Stimulated activated CD4-positive, alpha-beta T cell treated with anti-CD3 and anti-CD28 coated beads, Interleukin-4, amount 100 ng/mL, for 1 hour (primary cell): Measurements from ENCODE around the gene TMEM164.

Experiments used
- DNase-seq: peaks from one replicate; pipeline ENCODE4 v3.0.0-alpha.2; 2020

The TMEM164 gene

DNA sequence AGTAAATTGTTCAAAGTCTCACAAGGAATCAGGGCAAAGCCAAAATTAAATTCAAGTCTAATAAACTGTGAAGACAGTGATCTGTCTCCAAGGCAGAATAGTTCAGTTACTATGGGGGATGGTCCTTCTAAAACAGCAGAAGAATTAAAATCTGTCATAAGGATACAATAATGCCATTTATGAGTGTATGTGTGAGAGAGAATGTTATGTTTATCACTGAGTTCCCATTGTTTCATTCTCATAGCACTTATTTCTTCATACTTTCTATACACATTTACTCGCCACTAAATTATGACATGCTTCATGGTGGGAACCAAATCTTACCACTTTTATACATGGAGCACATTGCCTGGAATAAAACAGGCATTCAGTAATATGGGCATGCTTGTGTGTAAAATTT, 212.5 kb downstream of the TMEM164 start:
- no peak for DNase-seq

DNA sequence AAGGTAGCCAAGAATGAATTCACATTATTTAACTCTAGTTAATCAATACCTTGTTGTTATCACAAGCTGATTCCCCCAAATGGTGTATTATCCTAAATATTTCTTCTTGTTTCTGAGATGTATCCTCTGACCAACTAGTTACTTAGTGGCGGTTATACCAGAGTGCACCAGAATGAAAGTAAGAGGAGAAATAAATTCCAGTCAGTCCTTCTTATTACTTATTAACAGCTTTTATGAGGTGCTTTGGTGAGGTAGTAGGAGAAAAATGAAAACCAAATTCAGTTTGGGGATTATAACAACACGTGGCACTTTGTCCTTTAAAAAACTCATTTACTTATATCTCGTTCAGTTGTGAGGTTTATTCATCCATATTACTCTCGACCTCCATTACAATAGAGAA, 213.1 kb downstream of the TMEM164 start:
- DNase-seq, result no peak

DNA sequence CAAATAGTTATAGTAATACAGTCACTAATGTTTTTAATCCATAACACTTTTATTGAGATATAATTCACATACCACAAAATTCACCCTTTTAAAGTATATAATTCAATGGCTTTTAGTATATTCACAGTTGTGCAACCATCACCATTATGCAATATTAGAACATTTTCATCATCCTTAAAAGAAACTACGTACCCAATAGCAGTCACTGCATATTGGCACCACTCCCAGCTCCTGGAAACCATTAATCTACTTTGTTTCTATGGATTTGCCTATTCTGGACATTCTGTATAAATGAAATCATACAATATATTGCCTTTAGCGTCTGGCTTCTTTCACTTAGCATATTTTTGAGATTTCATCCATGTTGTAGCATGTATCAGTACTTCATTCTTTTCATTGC, 215.7 kb downstream of the TMEM164 start:
- DNase-seq, result no peak

DNA sequence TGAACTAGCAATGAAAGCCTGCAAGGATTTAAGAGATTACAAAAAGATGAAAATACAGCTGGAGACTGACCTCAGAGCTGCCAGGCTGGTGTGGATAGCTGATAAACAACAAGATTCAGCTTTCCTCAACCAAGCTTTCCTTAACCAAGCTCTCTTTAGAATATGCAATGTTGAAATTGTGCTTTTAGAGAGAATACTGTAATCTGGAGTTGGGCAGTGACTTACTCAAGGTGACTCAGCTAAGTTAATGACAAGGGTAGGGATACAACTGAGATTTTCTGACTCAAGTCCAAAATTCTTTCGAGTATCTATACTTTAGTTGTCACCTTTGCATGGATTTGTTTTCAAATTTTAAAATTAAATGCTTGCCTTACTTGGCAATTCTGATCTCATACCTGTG, 217.0 kb downstream of the TMEM164 start:
- DNase-seq, result no peak

DNA sequence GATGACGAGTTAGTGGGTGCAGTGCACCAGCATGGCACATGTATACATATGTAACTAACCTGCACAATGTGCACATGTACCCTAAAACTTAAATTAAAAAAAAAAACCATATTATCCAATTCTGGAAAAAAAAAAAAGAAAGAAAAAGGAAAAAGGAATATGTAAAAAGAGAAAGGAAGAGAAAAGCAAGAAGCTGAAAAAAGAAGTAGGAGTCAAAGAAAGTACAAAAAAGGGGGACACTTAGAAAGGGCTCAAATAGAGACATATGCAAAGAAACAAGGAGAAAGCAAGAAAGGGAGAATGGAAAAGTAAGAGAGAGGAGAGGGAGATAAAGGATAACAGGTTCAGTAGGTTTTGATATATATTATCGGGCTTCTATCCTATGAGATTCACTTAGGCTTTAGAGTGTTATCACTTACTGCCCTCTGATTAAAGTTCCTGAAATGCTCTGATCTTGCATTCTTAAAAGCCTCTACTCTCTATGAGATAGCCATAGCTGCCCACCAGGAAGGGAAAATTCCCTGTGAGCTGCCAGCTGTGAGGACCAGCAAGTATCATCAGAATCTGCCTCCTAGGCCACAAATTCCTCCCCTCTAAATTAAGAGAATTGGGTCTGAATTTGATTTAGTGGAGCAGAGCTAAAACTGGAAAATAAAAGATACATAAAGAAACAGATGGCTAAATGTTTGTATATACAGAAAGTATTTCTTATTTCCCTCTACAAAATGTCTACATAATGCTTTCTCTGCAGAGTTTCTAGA, 219.8 kb downstream of the TMEM164 start:
- no peak for DNase-seq

DNA sequence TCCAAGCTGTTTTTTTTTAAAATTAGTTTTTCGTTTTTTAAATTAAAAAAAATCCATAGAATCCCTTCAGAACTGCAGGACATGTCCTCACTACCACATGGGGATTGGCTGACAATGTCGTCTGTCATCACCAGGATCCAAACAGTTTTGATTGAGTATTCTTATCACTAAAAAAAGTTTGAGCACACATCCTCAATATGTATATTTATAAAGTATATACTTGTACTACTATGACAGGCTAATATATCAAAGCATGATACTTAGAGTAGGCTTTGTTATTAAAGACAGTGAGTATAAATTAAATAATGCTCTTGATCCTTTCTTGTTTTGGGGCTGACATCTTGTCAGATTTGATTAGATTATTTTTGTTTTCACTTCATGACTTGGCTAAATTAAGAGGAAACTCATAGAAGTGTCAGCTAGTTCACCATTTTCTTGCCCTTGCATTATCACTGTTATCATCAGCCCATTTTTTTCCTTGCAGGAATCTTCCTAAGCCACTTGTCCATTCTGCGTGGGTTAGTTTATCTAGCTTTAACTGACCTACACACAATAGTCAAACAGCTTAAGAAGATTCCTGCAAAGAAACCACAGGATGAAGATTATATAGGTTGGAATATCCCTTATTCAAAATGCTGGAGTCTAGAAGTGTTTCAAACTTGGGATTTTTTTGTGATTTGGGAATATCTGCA, 222.2 kb downstream of the TMEM164 start:
- no peak for DNase-seq

DNA sequence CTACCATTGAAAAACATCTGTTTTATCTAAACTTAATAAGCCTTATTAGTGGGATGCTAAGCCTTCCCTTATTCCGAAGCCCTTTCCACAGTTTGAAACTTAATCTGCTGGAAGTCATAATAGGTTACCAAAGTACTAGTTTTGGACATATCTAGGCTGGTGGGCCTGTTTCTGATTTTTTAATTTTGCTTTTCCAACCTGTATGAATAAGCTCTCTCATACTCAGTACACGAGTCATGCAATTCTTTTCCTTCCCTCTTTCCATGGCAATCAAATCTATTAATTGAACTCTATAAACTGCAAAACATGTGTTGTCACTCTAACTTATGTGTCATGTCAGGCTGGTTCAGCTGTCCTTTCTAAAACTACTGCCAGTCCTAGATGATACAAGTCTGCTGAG, 224.0 kb downstream of the TMEM164 start:
- DNase-seq, result no peak
